Measurements from ENCODE around the gene DSG2.
"Not testable (repeated sequence)": the region's sequence is repeated elsewhere in the genome, so short reads cannot be mapped to it uniquely, and the experiment has no call there.

DSG2 gene

GRCh38 chr18:31497836-31498573, at the start of gene DSG2:
TSS of gene DSG2 (plus strand) at chr18:31498177. CDS start at chr18:31498252, 75 bp downstream.
- no peak for DNase-seq (ENCODE audit: low read depth in 2 of 2)

DNA sequence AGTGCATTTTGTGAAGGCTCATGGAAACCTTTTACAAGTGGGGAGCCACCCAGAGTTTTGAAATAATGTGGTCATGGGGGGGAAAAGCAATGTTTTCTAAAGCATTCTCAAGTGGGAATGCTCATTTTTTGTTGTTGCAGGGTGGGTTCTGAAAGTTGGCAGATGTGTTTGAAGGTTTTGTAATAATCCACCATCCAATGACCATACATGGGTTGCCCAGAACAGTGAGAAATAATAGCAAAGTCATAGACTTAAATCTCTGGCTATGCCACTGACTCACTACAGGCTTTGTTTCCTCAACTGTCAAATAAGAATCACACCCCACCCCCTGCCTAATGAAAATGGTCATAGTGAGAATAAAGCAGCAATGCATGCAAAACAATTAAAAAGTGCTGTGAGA, 47.6 kb upstream of the DSG2 start:
- DNase-seq (ENCODE audit: low read depth in 2 of 2): no peak

- no peak for DNase-seq (ENCODE audit: low read depth in 2 of 2)
Observed at GRCh38 chr18:31451625-31452024, 46.4 kb upstream of the DSG2 start.

- DNase-seq (ENCODE audit: low read depth in 2 of 2): no peak
Observed at GRCh38 chr18:31454066-31454708, 43.8 kb upstream of the DSG2 start.

DNA sequence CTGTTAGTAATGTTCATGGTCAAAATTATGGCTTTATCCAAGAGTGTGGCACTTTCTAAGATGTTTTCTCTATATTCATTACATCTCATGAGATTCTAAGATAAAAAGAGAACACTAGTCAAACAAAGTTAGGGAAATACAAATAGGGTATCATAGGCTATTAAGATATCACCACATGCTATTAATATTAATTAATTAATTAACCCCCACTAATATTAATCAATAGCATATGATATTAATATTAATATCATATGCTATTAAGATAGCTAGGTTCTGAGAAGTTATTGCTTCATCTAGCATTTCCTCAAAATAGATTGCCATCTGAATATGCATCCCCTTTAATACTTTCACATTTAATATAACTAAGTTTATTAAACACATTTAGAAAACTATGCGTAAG, 28.3 kb upstream of the DSG2 start:
- no peak for DNase-seq (ENCODE audit: low read depth in 2 of 2)

GRCh38 chr18:31478688-31479087, 19.3 kb upstream of the DSG2 start:
- no peak for DNase-seq (ENCODE audit: low read depth in 2 of 2)

- DNase-seq (ENCODE audit: low read depth in 2 of 2): no peak
Observed at GRCh38 chr18:31482051-31482450, 15.9 kb upstream of the DSG2 start.

DNA sequence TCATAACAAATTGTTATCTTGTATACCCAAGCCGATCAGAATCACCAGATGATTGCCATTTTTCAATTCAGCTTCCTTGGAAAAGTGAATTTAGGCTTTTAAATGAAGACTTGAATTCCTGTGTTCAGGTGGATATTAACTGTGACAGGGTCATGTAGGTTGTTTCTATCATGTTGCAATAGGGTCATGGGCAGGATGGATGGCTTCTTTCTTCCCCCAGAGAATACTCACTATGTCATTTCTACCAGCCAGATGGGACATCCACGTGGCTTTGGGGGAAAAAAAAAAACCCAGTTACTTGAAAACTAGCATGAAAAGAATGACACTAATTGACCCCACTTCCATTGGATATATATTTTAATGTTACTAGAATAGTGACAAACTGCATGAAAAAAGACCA, 14.6 kb upstream of the DSG2 start:
- no peak for DNase-seq (ENCODE audit: low read depth in 2 of 2)

- DNase-seq (ENCODE audit: low read depth in 2 of 2): no peak
Observed at GRCh38 chr18:31484461-31484860, 13.5 kb upstream of the DSG2 start.

DNA sequence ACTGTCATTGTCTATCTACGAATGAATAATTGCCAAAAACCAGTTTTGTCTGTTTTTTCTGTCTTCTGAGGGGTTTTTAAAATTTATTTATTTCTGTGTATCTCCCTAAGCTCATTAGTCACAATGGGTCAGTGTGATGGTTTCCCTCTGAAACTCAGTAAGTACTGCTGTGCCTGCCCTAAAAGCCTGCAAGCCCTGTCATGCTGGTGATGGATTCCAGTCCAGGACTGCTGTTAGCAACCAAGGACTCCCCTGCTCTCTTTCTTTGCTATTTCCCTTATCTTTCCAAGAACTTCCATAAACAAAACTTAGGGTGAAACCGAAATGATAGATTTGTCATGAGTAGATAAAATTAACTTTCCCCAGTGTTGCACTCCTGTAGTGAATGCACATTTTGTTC, 11.8 kb upstream of the DSG2 start:
- no peak for DNase-seq (ENCODE audit: low read depth in 2 of 2)

DNA sequence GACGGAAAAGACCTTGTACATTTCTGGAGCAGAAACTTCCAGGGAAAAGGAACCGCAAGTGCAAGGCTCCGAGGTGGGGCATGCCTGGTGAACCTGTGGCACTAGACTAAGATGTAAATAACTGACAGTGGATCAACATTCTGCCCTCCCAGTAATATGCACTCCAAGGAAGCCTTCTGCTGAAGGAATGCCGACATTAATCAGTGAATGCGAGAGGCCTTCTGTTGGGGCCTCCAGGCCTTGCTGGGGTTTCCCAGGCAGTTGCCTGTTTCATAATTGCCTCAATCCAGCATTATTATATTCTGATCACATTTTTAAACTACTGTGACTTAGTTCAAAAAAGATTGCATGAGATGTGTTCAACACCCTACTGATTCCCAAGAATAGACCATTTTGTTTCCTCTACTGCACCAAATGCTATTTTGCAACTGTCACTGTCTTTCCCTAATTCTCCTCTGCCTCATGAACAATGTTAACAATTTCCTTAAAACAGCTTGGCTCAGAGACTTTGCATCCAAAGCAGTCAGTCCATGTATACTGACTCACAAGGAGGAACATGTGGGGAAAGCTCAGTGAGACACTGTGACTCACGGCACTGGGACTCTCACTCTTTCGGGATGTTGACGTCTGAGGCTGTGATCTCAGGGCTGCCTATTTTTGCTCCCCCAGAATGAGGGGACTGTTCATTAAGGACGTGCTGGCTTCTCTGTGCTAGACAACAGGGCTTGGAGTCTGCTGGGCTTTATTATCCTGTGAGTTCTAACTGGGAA, 10.5 kb upstream of the DSG2 start:
- DNase-seq (ENCODE audit: low read depth in 2 of 2): no peak

- no peak for DNase-seq (ENCODE audit: low read depth in 2 of 2)
Observed at GRCh38 chr18:31489311-31489710, 8.7 kb upstream of the DSG2 start.

DNA sequence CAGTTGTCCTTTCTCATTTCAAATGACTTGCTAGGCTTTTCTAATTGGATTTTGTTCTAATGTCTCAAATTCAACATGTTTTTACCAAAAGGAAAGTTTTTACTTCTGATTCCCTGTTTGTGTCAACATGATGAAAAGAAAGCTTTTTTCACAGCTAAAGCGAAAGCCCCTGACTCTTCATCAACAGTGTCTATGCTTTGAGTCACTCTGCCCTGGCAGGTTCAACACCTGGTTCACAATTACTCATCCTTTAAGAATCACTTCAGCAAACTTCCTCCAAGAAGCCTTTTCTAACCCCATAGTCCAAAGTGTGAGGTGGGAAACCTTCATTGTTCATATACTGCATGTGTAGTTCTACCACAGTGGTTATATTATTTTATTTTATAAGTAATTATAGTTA, 7.6 kb upstream of the DSG2 start:
- no peak for DNase-seq (ENCODE audit: low read depth in 2 of 2)

DNA sequence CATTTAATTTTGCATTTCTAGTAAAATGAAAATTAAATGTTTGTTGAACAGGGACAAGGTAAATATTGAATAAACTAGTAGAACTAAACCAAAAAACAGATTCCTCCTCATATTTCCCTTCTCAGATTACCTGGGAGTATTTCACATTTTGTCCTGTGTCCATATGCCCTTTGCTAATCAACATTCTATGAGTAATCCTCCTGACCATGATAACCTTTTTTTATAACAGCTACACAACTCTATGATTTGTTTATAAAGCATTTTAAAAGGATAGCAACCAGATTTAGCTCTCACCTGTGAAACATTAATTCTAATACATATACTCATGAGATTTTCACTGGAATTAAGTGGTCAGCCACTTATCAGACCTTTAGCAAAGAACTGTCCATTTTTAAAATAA, 7.1 kb upstream of the DSG2 start:
- no peak for DNase-seq (ENCODE audit: low read depth in 2 of 2)

DNA sequence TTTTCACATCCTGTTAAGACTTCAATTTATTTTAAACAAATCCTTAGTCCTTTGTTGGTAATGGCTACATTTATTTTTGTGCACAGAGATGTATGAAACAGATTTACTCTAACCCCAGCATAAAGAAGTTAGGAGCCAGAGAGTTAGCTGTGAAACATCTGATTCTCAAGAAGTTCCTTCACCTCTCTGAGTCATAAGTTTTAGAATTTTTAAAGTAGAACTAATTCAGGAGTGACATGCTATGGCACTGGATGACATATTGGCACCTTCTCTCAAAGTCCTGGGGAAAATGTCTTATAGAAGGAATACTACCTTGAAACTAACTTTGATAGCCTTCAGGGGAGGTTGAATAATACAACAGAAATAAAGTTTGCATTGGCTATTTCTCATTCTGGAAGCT, 6.4 kb upstream of the DSG2 start:
- DNase-seq (ENCODE audit: low read depth in 2 of 2): no peak

DNA sequence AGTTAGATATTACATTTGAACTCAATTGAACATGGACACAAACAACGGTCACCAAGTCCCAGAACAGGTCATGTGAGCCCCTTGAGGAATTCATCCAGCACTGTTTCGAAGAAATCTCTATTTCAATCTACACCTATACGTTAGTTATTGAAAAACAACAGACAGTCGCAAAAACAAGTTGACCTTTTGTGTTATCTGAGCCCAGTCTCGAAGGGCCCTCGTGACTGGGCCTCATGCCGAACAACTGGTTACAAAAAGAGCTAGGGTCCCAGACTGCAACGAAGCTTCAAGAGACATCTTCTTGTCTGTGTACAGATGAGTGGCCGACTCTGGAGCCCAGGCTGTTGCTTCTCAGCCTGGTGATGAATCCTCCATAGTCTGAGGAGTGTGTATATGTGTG, 5.3 kb upstream of the DSG2 start:
- DNase-seq (ENCODE audit: low read depth in 2 of 2): no peak

DNA sequence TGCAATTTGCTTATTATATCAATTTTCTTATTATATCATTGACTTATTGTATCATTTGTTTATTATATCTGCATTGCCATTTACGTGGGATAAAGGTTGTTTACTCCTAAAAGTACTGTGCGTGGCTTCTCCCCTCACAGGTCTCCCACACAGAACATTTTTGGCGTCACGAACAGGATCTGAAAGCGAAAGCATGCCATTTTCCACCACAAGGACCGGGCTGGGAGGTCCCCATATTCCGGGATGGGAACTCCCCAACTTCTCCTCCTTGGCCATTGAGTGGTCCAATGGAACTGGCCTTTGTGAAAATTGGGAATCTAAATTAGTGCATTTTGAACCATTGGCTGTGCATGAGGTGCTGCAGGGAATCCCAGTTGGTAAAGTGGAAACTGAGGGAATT, 4.8 kb upstream of the DSG2 start:
- DNase-seq (ENCODE audit: low read depth in 2 of 2): no peak

GRCh38 chr18:31493941-31494340, 4.0 kb upstream of the DSG2 start:
- DNase-seq (ENCODE audit: low read depth in 2 of 2): no peak

GRCh38 chr18:31494705-31495244, 3.2 kb upstream of the DSG2 start:
- not testable (repeated sequence) for DNase-seq (ENCODE audit: low read depth in 2 of 2)

DNA sequence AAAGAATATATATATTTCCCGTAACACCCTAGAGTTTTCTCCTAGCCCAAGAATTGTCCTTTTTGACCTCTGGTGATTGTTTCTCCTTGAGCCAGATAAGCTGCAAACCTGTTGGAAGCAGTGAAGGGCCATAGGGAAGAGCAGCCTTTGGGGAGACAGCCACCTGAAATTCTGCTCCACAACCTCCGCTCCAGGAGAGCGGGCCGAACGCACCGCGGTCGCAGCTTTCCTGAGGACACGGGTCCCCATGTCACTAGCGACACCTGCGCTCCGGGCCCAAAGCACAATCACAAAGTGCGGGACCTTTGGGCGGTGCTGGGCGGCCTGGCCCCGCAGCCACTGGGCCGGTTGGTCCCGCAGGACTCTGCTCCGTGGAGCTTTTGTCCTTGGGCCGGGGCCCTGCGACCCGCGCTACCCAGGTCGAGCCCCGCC, 557 bp upstream of the DSG2 start:
- no peak for DNase-seq (ENCODE audit: low read depth in 2 of 2)

DNA sequence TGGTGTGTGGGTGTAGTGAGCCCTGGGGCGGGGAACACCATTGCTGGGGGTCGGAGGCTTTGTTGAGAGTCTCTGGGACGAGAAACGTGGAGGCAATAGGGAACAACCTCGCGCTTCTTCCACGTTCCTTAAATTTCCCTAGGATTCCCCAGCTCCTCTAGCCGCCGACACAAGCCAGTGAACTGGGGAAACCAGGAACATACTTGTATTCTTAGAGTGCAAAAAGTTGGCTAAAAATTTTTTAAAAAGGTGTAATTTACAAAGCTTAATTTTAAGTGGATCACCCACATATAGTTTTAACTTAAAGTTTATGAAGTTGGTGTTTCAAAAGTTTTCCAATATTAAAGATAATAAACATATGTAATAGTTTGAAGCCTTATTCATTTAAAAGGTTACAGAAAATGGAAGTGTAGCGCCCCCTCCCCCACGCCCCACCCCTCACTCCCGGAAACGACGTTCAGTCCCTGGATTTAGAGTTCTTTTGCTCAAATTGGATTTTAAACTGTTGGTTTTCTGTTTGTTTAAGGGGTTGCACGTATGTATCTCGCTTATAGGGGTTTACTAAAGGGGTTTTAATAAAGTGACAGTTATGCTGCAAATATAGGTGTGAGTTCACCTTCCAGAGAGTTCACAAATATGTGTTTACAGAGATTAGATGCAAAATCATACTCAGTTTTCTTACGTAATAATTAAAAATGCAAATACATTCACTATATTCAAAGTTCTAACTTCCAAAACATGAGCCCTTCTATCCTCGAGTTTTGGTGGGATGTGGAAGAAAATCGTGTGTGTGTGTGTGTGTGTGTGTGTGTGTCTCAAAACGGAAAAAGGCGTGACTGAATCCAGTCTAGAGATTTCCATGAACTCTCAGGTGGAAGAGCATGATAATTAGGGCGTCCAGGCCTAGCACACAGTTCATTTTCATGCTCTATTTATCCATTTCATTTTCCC, 872 bp downstream of the DSG2 start:
- DNase-seq (ENCODE audit: low read depth in 2 of 2): no peak

All from stimulated activated CD4-positive, alpha-beta T cell treated with anti-CD3 and anti-CD28 coated beads, Interleukin-12 subunit alpha, Interleukin-12 subunit beta, amount 100 ng/mL, for 24 hours (primary cell).